B cell (primary cell): Measurements from ENCODE around the gene CAPG. TPM values are rescaled to one million over a fixed set of nuclear protein-coding genes. Genes with fewer than 3 reads are reported as not detected.
"Not testable (repeated sequence)": the region's sequence is repeated elsewhere in the genome, so short reads cannot be mapped to it uniquely, and the experiment has no call there.

ENCODE experiments used
- ATAC-seq: fragments of 200-7000 bp; cut with Tn5 transposase; one replicate; pipeline ENCODE4 v1.10.0; 2021; ENCODE audit warnings: low read depth, mild to moderate bottlenecking, moderate number of reproducible peaks, moderate library complexity
- CTCF ChIA-PET: fragments of 350-600 bp; sonication (Branson Sonifier 250); formaldehyde crosslinking; loops from one replicate; lab custom pipeline; 2021; ENCODE audit warnings: antibody characterized with exemption, inconsistent platforms; lab: Charles Lee
- POLR2A ChIA-PET: fragments of 350-600 bp; sonication (Branson Sonifier 250); formaldehyde crosslinking; loops from one replicate; lab custom pipeline; 2021; ENCODE audit warnings: antibody characterized with exemption; lab: Charles Lee
- DNase-seq: peaks from one replicate; pipeline ENCODE4 v3.0.0; 2013
- H2AFZ ChIP-seq: 2 replicates; pipeline ENCODE4 v1.6.1; 2012; ENCODE audit warnings: mild to moderate bottlenecking, low read depth, low read length; ENCODE audit not compliant: insufficient read depth, poor library complexity, severe bottlenecking
- H3K27ac ChIP-seq, 2 donors: 1 replicate in 1 of 2; 2 replicates in 1 of 2; pipeline ENCODE4 v1.5.1; 2012 to 2013; ENCODE audit warnings: low read length in 2 of 2, mild to moderate bottlenecking in 2 of 2, moderate library complexity in 1 of 2
- H3K27me3 ChIP-seq, 4 experiments: fragments of 200-600 bp in 1 of 4; sonication (generic) in 1 of 4; replicated peaks in 1 of 4; 1 replicate in 2 of 4; 2 replicates in 2 of 4; pipeline versions ENCODE4 v1.6.1 to v1.7.0; 2013 to 2016; ENCODE audit warnings: low read length in 3 of 4, mild to moderate bottlenecking in 2 of 4, mixed read lengths in 1 of 4, moderate library complexity in 1 of 4; ENCODE audit not compliant: insufficient read depth in 4 of 4, control insufficient read depth in 3 of 4; ENCODE audit errors: control extremely low read depth in 1 of 4
- H3K36me3 ChIP-seq, 2 experiments: replicated peaks in 1 of 2; 1 replicate in 1 of 2; 2 replicates in 1 of 2; pipeline versions ENCODE4 v1.6.1 to v1.7.1; 2013; ENCODE audit warnings: low read length in 1 of 2; ENCODE audit not compliant: insufficient read depth in 2 of 2, control insufficient read depth in 1 of 2; ENCODE audit errors: control extremely low read depth in 1 of 2, extremely low read depth in 1 of 2
- H3K4me1 ChIP-seq, 2 donors: fragments of 200-600 bp in 1 of 2; sonication (generic) in 1 of 2; 1 replicate in 1 of 2; 2 replicates in 1 of 2; pipeline versions ENCODE4 v1.5.1 to v1.6.1; 2013 to 2017; ENCODE audit warnings: low read length in 2 of 2; ENCODE audit not compliant: control insufficient read depth in 2 of 2, insufficient read depth in 2 of 2
- H3K4me2 ChIP-seq: replicated peaks from 2 replicates; pipeline ENCODE3; 2012; ENCODE audit warnings: mild to moderate bottlenecking, low read depth, low read length; ENCODE audit not compliant: poor library complexity, severe bottlenecking
- H3K4me3 ChIP-seq, 5 experiments: fragments of 200-600 bp in 1 of 5; sonication (generic) in 1 of 5; 1 replicate in 3 of 5; 2 replicates in 2 of 5; pipeline versions ENCODE4 v1.5.1 to v1.7.0; 2011 to 2016; ENCODE audit warnings: low read length in 4 of 5, mild to moderate bottlenecking in 4 of 5, low read depth in 2 of 5, control low read depth in 1 of 5, moderate library complexity in 1 of 5; ENCODE audit not compliant: insufficient read depth in 1 of 5; ENCODE audit errors: control extremely low read depth in 1 of 5, extremely low read depth in 1 of 5
- H3K79me2 ChIP-seq: fragments of 200-600 bp; sonication (generic); one replicate; pipeline ENCODE4 v1.6.0; 2016; ENCODE audit warnings: low read length; ENCODE audit not compliant: control insufficient read depth, insufficient read depth
- H3K9ac ChIP-seq: fragments of 200-600 bp; sonication (generic); 2 replicates; pipeline ENCODE4 v1.6.1; 2017; ENCODE audit warnings: mild to moderate bottlenecking, low read length, moderate library complexity
- H3K9me3 ChIP-seq, 3 donors: one replicate each; pipeline versions ENCODE4 v1.6.1 to v1.7.1; 2013; ENCODE audit warnings: low read length in 2 of 3; ENCODE audit not compliant: control insufficient read depth in 2 of 3, insufficient read depth in 1 of 3; ENCODE audit errors: control extremely low read depth in 1 of 3
- H4K20me1 ChIP-seq: 2 replicates; pipeline ENCODE4 v1.6.0; 2012; ENCODE audit warnings: mild to moderate bottlenecking, low read length; ENCODE audit not compliant: insufficient read depth, control insufficient read depth, poor library complexity, severe bottlenecking
- H3K27ac Mint-ChIP-seq: one replicate; pipeline ENCODE4 v1.8.0; 2021; ENCODE audit warnings: mixed read lengths
- H3K27me3 Mint-ChIP-seq: one replicate; pipeline ENCODE4 v1.8.0; 2021; ENCODE audit warnings: mixed read lengths
- H3K4me1 Mint-ChIP-seq: one replicate; pipeline ENCODE4 v1.8.0; 2021; ENCODE audit warnings: mixed read lengths
- H3K4me3 Mint-ChIP-seq: one replicate; pipeline ENCODE4 v1.8.0; 2021; ENCODE audit warnings: mixed read lengths
- H3K9me3 Mint-ChIP-seq: one replicate; pipeline ENCODE4 v1.8.0; 2022; ENCODE audit warnings: mixed read lengths; ENCODE audit not compliant: insufficient read depth
- CTCF ChIP-seq: fragments of 200-600 bp; IDR thresholded peaks from one replicate; pipeline ENCODE4 v1.8.0; 2022; ENCODE audit warnings: antibody characterized with exemption, mild to moderate bottlenecking
- EZH2 ChIP-seq: IDR thresholded peaks from 2 replicates; pipeline ENCODE4 v1.6.1; 2012; ENCODE audit warnings: borderline replicate concordance, low read depth, mild to moderate bottlenecking, moderate library complexity, low read length; ENCODE audit not compliant: insufficient read depth, poor library complexity, severe bottlenecking
- WGBS: methylation state at CpG from one replicate; pipeline ENCODE4 v1.1.5; 2013; ENCODE audit warnings: missing lambda C conversion rate; ENCODE audit not compliant: insufficient coverage; 5-methylcytosine and 5-hydroxymethylcytosine counted together
- intact Hi-C: fragments of 100-400 bp; cut with micrococcal nuclease; formaldehyde crosslinking; loops from one replicate; pipeline ENCODE4 v1.10.0; 2022
- polyA plus RNA-seq: library from polyadenylated mRNA; depleted of rRNA; stranded (reverse); fragments of >200 nt; gene quantifications from 2 replicates; pipeline ENCODE4 v1.2.3, GENCODE V29; 2012
- total RNA-seq, 2 donors: library from RNA; stranded (reverse); fragments of 120-200 nt in 1 of 2; gene quantifications; 1 replicate in 1 of 2; 2 replicates in 1 of 2; pipeline versions ENCODE4 v1.2.3 to v1.2.4, GENCODE V29; 2013 to 2022

Gene CAPG
- total and polyA plus RNA-seq, 2 donors (not counting 1 experiment from before 2014, with no cell fraction given) = 158 to 210 TPM

GRCh38 chr2:85440729-85441128 lies 30.6 kb upstream of the CAPG start:
- peaks cover 0 to 3% (median 0%) of the 10 kb centered on the region in 4 experiments for H3K27me3 ChIP-seq
- ATAC-seq = no peak
- H3K27ac ChIP-seq = no peak overlapping the region
- DNase-seq = no peak
- H3K36me3 ChIP-seq = no peaks in the 10 kb centered on the region
- Mint-ChIP-seq H3K27me3 (no peaks in the 10 kb centered on the region), H3K4me1 (peaks cover 28% of the 10 kb centered on the region), H3K9me3 (no peaks in the 10 kb centered on the region), H3K4me3 (no peak overlapping the region), H3K27ac (no peak overlapping the region)
- H4K20me1 ChIP-seq = no peaks in the 10 kb centered on the region
- no peaks in the 10 kb centered on the region for H3K9me3 ChIP-seq
- no peaks in the 10 kb centered on the region for H3K79me2 ChIP-seq
- no peak overlapping the region for H3K4me3 ChIP-seq
- 100% methylated on average over 3 of the region's 5 CpGs for WGBS
- no peak for TF ChIP-seq CTCF
- TF ChIP-seq EZH2 = no peak
- CTCF ChIA-PET = interaction anchor here (0.6 to 1.5 kb wide), 3 partner anchors 20 to 99 kb away, joined by 3 to 5 read pairs (median 3); no protein-coding TSS in a partner anchor
- H3K4me2 ChIP-seq = no peak overlapping the region
- H3K9ac ChIP-seq = no peak overlapping the region
- intact Hi-C loops = no loop called here
- POLR2A ChIA-PET = interaction anchor here (0.5 to 0.6 kb wide), 2 partner anchors 54 to 91 kb away, joined by 4 to 5 read pairs; no protein-coding TSS in a partner anchor
- H2AFZ ChIP-seq = no peak overlapping the region
- H3K4me1 ChIP-seq = peaks cover 18 to 25% of the 10 kb centered on the region in 2 donors

- intact Hi-C loops = no loop called here
- Histone ChIP-seq H3K4me1 (peaks cover 25 to 33% of the 10 kb centered on the region in 2 donors), H3K27ac (no peak overlapping the region), H3K4me2 (no peak overlapping the region), H3K9me3 (peaks cover 0 to 4% (median 0%) of the 10 kb centered on the region in 3 donors), H2AFZ (no peak overlapping the region), H3K4me3 (no peak overlapping the region), H3K27me3 (peaks cover 0 to 3% (median 0%) of the 10 kb centered on the region in 4 experiments), H3K36me3 (no peaks in the 10 kb centered on the region), H4K20me1 (no peaks in the 10 kb centered on the region), H3K9ac (no peak overlapping the region), H3K79me2 (no peaks in the 10 kb centered on the region)
- TF ChIP-seq CTCF (no peak), EZH2 (no peak)
- Mint-ChIP-seq H3K9me3 (no peaks in the 10 kb centered on the region), H3K27me3 (no peaks in the 10 kb centered on the region), H3K4me3 (no peak overlapping the region), H3K4me1 (peaks cover 34% of the 10 kb centered on the region), H3K27ac (no peak overlapping the region)
- ChIA-PET CTCF (no interaction called here), POLR2A (interaction anchor here (0.5 kb wide), 1 partner anchor 55 kb away, joined by 4 read pairs; no protein-coding TSS in a partner anchor)
- 84% methylated on average over 7 of the region's 7 CpGs for whole genome bisulfite sequencing
- no peak for DNase-seq
- ATAC-seq = no peak
These were observed 29.8 kb upstream of the CAPG start for GRCh38 chr2:85439986-85440385.

- POLR2A ChIA-PET = interaction anchor here (3.0 kb wide), 1 partner anchor 100 kb away, joined by 39 read pairs; the partner anchor contains the start of gene MAT2A
- peaks cover 36% of the 10 kb centered on the region for H3K4me1 Mint-ChIP-seq
- H2AFZ ChIP-seq, ATAC-seq, H3K4me2 ChIP-seq, H3K79me2 ChIP-seq, H3K9ac ChIP-seq, H3K4me3 Mint-ChIP-seq, H3K27me3 ChIP-seq, H3K27ac ChIP-seq, H3K4me3 ChIP-seq, H3K9me3 Mint-ChIP-seq, H3K9me3 ChIP-seq, CTCF ChIA-PET, H4K20me1 ChIP-seq, H3K27ac Mint-ChIP-seq, H3K36me3 ChIP-seq, DNase-seq, H3K27me3 Mint-ChIP-seq, intact Hi-C loops: not testable (repeated sequence)
- peaks cover 28 to 36% of the 10 kb centered on the region in 2 donors for H3K4me1 ChIP-seq
- WGBS = 95% methylated on average over 6 of the region's 9 CpGs
These were observed 29.4 kb upstream of the CAPG start for GRCh38 chr2:85439569-85439968.
